Motor neuron (in vitro differentiated cells): ENCODE data around the gene CHID1. TPM values are rescaled to one million over a fixed set of nuclear protein-coding genes. Genes with fewer than 3 reads are reported as not detected.

Source experiments
- ATAC-seq, 8 experiments: fragments of 200-7000 bp; cut with Tn5 transposase; replicated peaks in 6 of 8; 2 replicates each; pipeline ENCODE4 v1.8.0; 2021; ENCODE audit warnings: mild to moderate bottlenecking in 8 of 8, moderate library complexity in 8 of 8
- H3K27ac ChIP-seq, 2 donors: fragments of 250-450 bp; sonication (Bioruptor Pico); 2 replicates each; pipeline ENCODE4 v1.9.0; 2021; ENCODE audit warnings: antibody characterized with exemption in 2 of 2, mild to moderate bottlenecking in 2 of 2, moderate library complexity in 1 of 2
- H3K4me1 ChIP-seq, 2 donors: fragments of 250-450 bp; sonication (Bioruptor Pico); replicated peaks in 1 of 2; 2 replicates each; pipeline ENCODE4 v1.6.1; 2021; ENCODE audit warnings: antibody characterized with exemption in 2 of 2, mild to moderate bottlenecking in 2 of 2, moderate library complexity in 1 of 2
- H3K4me3 ChIP-seq, 5 donors: fragments of 250-450 bp; sonication (Bioruptor Pico); 2 replicates each; pipeline ENCODE4 v1.9.0; 2021; ENCODE audit warnings: antibody characterized with exemption in 5 of 5, mild to moderate bottlenecking in 5 of 5, moderate library complexity in 4 of 5
- WGBS, 10 experiments: fragments of 450-650 bp; shearing (Covaris generic); methylation state at CpG; one replicate each; pipeline ENCODE4 v1.0.0; 2022; 5-methylcytosine and 5-hydroxymethylcytosine counted together
- in situ Hi-C, 9 experiments: fragments of 400-800 bp; cut with MboI; loops; one replicate each; pipeline ENCODE4 v1.15.0; 2021; ENCODE audit warnings: low sequenced_read_pairs in 9 of 9, low pct_unique_long_range_greater_than_20kb in 2 of 9; ENCODE audit not compliant: unreplicated experiment in 9 of 9
- total RNA-seq, 8 experiments: library from RNA; unstranded; fragments of 300-600 nt; gene quantifications; 2 replicates each; pipeline versions ENCODE4 v1.2.3 to v1.2.4, GENCODE V29; 2022

CHID1 gene
- total RNA-seq, 8 experiments from 2014 or later = 48.5 to 96.3 (median 66.8) TPM

DNA sequence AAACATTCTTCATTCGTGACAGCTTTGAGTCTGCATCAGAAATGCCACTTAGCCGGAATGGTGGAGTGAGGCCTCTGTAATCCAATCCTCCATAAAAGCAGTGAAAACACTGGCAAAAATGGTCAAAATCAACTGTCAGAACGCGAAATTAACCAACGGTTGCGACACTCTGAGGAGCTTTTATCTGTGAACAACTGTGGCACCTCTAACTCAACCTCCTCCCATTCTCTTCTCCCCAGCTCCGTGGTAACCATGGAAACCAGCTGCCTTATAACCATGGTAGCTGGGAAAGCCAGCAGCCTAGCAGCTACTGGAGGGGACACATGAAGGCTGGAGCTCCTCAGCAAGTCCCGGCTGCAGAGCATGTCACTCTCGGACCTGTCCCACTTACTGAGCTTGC is 35.4 kb upstream of the CHID1 start:
- peak in 5 of 8 experiments; percentile 72 to 81 (median 75) for ATAC-seq
- peak overlapping the region in 1 of 5 donors; percentile 10 for H3K4me3 ChIP-seq
- 0 to 90% (median 11%) methylated on average over 1 to 6 of the region's 9 CpGs; no CpG with 5 or more reads in 1 of the 10 experiments for WGBS, 10 experiments
- peaks cover 44 to 51% of the 10 kb centered on the region in 2 donors for H3K4me1 ChIP-seq
- in situ Hi-C loops = no loop called here
- H3K27ac ChIP-seq = peak overlapping the region; percentile 51 to 57

DNA sequence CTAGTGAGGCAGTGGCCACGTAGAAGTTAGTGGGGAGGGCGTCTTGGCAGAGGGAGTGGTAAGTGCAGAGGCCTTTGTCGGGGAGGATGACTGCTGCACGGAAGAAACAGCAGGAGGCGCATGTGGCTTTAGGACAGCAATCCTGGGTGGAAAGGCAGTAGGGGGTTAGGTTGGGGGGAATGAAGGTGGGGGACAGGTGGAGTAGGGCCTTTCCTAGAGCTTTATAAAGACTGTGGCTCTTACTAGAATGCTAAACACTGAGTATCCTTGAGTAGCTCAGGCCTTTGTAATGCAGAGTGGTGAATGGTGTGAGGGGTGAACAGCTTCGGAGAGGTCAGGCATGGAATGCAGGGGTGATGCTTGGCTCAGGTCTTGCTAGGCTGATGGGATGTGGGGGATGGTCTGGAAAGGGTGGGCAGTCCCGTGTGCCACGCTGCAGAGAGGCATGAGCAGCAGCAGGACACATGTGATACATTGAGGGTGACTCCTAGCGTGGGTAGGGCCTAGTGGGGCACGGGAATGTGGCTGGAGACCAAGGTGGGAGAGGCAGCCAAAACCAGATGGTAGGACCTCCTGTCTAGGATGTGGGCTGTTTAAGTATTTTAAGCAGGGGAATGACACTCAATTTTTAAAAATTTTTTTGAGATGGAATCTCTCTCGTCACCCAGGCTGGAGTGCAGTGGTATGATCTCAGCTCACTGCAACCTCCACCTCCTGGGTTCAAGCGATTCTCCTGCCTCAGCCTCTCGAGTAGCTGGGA is 34.3 kb upstream of the CHID1 start:
- in situ Hi-C loops = no loop called here
- Histone ChIP-seq H3K4me3 (peak overlapping the region in 2 of 5 donors; percentile 10 to 17), H3K4me1 (peaks cover 51 to 62% of the 10 kb centered on the region in 2 donors), H3K27ac (peak overlapping the region; percentile 51 to 57)
- ATAC-seq = peak in 7 of 8 experiments; percentile 4 to 46 (median 30)
- 20 to 100% (median 70%) methylated on average over 1 to 4 of the region's 13 CpGs; no CpG with 5 or more reads in 3 of the 10 experiments for WGBS, 10 experiments

DNA sequence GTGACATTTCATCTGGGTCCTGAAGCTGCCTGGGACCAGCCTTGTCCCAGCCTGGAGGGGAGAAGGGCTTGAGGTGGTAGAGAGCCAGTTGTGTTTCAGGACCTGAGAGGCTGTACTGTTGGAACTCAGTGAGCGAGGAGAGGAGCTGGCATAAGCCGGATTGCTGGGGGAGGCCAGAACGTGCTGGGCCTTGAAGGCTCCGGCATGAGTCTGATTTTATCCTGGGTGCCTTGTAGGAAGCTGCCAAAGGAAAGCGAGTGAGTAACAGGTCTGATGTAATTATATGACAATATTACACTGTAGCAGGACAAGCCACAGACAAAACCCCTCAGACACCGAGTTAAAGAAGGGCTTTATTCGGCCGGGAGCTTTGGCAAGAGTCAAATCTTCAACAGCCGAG is 32.2 kb upstream of the CHID1 start:
- in situ Hi-C loops = no loop called here
- peaks cover 51 to 62% of the 10 kb centered on the region in 2 donors for H3K4me1 ChIP-seq
- H3K4me3 ChIP-seq = peak overlapping the region in 2 of 5 donors; percentile 1 to 20
- 30 to 80% (median 60%) methylated on average over 1 to 4 of the region's 9 CpGs; no CpG with 5 or more reads in 5 of the 10 experiments for WGBS, 10 experiments
- peak overlapping the region; percentile 82 to 88 for H3K27ac ChIP-seq
- peak in 6 of 8 experiments; percentile 15 to 87 (median 86) for ATAC-seq

DNA sequence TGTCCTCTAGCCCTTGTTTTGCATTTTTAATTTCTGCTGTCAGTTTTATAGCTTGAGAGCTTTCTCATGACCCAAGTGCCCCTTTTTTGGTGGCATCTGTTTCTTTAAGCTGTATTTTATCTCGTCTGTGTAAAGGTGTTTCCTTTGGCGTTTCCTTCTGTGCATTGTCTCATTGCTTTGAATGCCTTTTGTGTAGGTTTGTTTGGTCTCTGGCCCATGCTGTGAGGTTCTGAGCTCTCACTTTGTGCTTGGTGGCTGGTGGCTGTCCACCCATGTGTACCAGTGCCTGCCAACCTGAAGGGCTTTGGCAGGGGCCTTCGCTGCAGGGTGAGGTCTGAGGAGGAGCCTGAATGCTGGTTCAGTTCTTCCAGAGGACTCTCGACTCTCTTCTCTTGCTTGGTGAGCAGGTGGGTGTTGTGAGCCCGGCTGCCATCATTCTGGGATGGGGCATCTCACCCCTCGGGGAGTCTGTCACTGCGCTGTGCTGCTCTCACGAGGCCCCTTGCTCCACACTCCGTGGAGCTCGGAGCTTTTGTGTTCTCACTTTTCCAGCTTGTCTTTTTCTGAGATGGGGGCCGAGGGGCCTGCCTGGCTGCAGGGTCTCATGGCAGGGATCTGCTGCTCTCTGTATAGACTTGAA is 30.0 kb upstream of the CHID1 start:
- in situ Hi-C loops = no loop called here
- peaks cover 42 to 49% of the 10 kb centered on the region in 2 donors for H3K4me1 ChIP-seq
- peak in 1 of 8 experiments; percentile 31 for ATAC-seq
- peak overlapping the region in 1 of 2 donors; percentile 29 for H3K27ac ChIP-seq
- WGBS, 10 experiments = 14 to 90% (median 44%) methylated on average over 2 to 9 of the region's 11 CpGs
- H3K4me3 ChIP-seq = no peak overlapping the region

DNA sequence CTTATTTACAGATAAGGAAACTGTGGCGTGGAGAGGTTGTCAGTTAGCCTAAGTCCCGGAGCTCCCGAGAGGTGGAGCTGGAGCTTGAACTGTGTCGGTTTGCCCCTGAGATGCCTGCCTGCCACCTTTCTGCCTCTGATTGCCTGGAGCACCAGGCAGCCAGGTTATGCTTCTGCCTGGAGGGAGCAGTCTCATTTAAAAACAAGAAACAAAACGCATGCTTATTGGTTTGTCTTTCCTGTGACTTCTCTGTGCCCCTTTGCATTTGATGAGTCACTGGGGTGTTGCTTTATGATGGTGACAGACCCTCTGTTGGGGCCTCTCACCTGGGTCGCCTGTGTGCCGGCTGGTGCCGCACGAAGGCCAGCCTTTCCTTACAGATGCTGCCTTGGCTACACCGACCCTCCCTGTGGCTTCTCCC is 27.2 kb upstream of the CHID1 start:
- no peak overlapping the region for H3K27ac ChIP-seq
- ATAC-seq = peak in 1 of 8 experiments; percentile 38
- 66 to 100% (median 87%) methylated on average over 1 to 8 of the region's 10 CpGs; no CpG with 5 or more reads in 2 of the 10 experiments for WGBS, 10 experiments
- H3K4me1 ChIP-seq = peaks cover 32 to 33% of the 10 kb centered on the region in 2 donors
- in situ Hi-C loops = no loop called here
- H3K4me3 ChIP-seq = no peak overlapping the region

DNA sequence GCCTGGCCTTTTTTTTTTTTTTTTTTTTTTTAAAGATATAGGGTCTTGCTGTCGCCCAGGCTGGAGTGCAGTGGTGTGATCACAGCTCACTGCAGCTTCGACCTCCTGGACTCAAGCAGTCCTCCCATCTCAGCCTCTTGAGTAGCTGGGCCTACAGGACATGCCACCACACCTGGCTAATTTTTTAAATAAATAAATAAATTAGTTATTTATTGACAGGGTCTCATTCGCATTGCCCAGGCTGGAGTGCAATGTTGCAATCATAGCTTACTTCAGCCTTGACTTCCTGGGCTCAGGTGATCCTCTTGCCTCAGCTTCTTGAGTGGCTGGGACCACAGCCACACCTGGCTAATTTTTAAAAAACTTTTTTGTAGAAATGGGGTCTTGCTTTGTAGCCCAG is 25.6 kb upstream of the CHID1 start:
- Histone ChIP-seq H3K4me1 (peaks cover 31 to 37% of the 10 kb centered on the region in 2 donors), H3K4me3 (no peak overlapping the region), H3K27ac (no peak overlapping the region)
- ATAC-seq = no peak
- 89 to 100% (median 100%) methylated on average over 1 of the region's 3 CpGs; no CpG with 5 or more reads in 7 of the 10 experiments for WGBS, 10 experiments
- in situ Hi-C loops = no loop called here

DNA sequence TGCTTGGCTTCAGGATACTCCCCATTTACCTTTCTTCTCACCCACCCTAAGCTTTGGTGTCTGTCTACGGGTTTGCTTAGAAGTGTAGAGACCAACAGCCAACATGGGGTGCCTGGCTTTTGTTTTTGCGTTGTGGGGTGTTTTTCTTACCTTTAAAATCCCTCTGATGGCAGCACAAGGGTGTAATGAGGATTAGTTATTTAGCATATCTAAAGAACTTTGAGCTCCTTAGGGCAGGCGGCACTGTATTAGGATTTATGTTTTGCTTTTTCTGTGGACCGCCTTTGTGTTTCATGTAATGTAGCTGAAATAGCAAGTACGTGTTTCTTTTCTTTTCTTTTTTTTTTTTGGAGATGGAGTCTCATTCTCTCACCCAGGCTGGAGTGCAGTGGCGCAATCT is 23.9 kb upstream of the CHID1 start:
- peaks cover 25 to 30% of the 10 kb centered on the region in 2 donors for H3K4me1 ChIP-seq
- in situ Hi-C loops = no loop called here
- H3K4me3 ChIP-seq = no peak overlapping the region
- ATAC-seq = peak in 3 of 8 experiments; percentile 33 to 52 (median 49)
- H3K27ac ChIP-seq = peak overlapping the region; percentile 43 to 62
- WGBS, 10 experiments = 42 to 85% (median 67%) methylated on average over 1 to 6 of the region's 6 CpGs; no CpG with 5 or more reads in 1 of the 10 experiments

DNA sequence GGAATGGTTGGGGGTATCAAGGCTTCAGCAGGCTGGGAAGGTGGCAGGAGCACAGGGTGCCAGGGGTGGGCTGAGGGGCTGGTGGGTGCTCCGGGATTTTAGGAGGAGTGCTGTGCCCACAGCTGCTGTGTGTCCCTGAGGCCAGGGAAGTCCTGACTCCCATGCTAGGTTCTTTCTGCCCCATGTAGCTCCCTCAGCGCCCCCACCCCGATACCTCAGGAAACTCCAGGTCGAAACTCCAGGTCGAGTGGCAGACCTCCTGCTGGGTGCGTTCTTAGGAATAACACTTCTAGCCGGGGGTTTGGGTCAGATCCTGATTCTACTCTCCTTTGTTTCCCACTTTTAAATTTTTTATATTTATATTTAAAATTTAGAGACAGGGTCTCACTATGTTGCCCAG is 23.3 kb upstream of the CHID1 start:
- WGBS, 10 experiments = 72 to 83% (median 83%) methylated on average over 2 to 6 of the region's 7 CpGs; no CpG with 5 or more reads in 7 of the 10 experiments
- Histone ChIP-seq H3K4me3 (no peak overlapping the region), H3K4me1 (peaks cover 25 to 32% of the 10 kb centered on the region in 2 donors), H3K27ac (peak overlapping the region; percentile 43 to 61)
- in situ Hi-C loops = no loop called here
- no peak for ATAC-seq

DNA sequence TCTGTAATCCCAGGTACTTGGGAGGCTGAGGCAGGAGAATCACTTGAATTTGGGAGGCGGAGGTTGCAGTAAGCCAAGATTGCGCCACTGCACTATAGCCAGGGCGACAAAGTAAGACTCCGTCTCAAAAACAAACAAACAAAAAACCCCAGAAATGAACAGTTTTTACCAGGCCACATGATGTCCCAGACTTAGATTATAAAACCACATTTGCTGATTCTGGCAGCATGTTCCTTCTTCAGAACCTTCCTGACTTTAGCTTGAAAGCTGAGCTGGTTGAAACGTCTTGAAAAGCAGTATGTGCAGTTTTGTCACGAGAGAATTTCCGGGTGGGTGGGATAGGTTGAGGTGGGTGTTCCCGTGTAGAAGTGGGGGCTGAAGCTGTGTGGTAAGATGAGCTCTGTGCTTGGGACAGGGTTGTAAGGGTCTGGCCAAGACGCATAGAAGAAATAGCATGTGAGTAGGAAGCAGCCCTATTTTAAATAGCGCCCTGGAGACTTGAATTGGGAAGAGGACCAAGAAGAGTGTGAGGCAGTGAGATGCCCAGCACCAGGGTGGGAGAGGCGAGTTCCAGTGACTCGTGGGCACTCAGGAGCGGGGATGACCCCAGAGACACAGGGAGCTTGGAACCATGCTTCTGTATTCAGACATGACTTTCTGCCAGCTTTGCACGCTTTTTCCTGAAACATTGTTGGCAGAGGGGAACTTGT is 22.7 kb upstream of the CHID1 start:
- H3K4me3 ChIP-seq = no peak overlapping the region
- WGBS, 10 experiments = 31 to 96% (median 60%) methylated on average over 1 to 11 of the region's 14 CpGs; no CpG with 5 or more reads in 1 of the 10 experiments

DNA sequence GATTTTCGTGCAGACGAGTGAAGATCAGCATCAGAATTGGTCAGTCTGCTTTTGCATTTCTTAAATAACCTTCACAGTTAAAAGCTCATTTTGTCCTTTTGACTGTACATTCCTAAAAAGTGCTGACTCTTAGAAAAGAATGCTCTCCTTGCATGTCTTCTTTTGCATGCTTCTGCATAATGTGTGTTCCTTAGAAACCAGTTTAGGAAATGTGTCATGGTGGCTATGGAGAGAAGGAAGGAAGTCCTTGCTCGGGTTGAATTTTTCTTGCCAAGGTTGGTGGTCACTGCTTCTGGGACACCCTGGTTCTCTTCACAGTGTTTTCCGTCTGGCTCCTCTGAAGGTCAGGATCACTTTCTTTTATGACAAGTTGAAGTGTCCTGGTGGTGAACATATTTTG is 21.8 kb upstream of the CHID1 start:
- WGBS, 10 experiments = 0 to 90% (median 64%) methylated on average over 2 to 4 of the region's 4 CpGs

More for the DNA sequence above, 22.7 kb upstream of the CHID1 start:
- Histone ChIP-seq H3K4me1 (peaks cover 31 to 39% of the 10 kb centered on the region in 2 donors), H3K27ac (no peak overlapping the region)
- peak in 3 of 8 experiments; percentile 16 to 34 (median 24) for ATAC-seq
- in situ Hi-C loops = no loop called here

DNA sequence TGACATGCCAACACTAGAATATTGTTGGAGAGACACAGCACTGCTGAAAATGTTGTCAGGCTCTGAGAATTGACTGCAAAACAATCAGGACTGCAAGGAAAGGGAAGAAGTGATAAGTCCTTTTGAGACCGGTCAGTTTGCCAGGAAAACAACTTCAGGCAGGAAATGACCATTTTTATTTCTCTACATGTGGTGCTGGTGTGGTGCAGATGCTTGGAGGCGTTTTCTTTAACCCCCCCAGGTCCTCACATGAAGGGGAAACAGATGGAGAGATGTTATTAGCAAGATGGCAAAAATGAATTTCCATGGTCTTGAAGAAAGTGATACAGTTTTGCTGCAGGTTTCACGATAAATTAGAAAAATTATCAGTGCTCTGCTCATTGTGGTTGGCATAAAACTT is 20.8 kb upstream of the CHID1 start:
- Histone ChIP-seq H3K4me1 (peaks cover 45 to 54% of the 10 kb centered on the region in 2 donors), H3K4me3 (no peak overlapping the region), H3K27ac (no peak overlapping the region)
- WGBS, 10 experiments = 0 to 84% (median 72%) methylated on average over 1 to 3 of the region's 3 CpGs; no CpG with 5 or more reads in 3 of the 10 experiments
- ATAC-seq = peak in 1 of 8 experiments; percentile 20
- in situ Hi-C loops = no loop called here

More for the DNA sequence above, 21.8 kb upstream of the CHID1 start:
- no peak overlapping the region for H3K4me3 ChIP-seq
- in situ Hi-C loops = no loop called here
- peaks cover 38 to 46% of the 10 kb centered on the region in 2 donors for H3K4me1 ChIP-seq
- H3K27ac ChIP-seq = no peak overlapping the region
- peak in 4 of 8 experiments; percentile 43 to 77 (median 72) for ATAC-seq

DNA sequence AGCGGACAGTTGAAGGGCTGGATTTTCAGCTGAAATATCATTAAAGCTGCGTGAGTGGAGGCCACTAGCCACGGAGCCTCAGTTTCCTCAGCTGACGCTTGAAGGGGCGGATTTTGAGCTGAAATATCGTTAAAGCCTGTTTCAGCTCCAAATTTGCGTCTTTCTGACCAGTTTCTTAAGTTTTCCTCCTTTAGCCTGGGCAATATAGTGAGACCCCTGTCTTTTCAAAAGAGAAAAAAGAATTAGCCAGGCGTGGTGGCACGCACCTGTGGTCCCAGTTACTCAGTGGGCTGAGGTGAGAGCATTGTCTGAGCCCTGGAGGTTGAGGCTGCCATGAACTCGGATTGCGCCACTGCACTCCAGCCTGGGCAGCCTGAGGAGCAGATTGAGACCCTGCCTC is 18.8 kb upstream of the CHID1 start:
- H3K4me1 ChIP-seq = peaks cover 38 to 50% of the 10 kb centered on the region in 2 donors
- no peak for ATAC-seq
- H3K27ac ChIP-seq = no peak overlapping the region
- WGBS, 10 experiments = 80 to 100% (median 94%) methylated on average over 1 to 10 of the region's 11 CpGs; no CpG with 5 or more reads in 2 of the 10 experiments
- in situ Hi-C loops = no loop called here
- H3K4me3 ChIP-seq = no peak overlapping the region
